SU-DHL-6 (cell line): ENCODE data around the gene CUX1.

ENCODE experiments used
- H2AFZ ChIP-seq: fragments of 200-600 bp; sonication (generic); 2 replicates; pipeline ENCODE4 v1.6.1; 2014; ENCODE audit warnings: low read depth, mild to moderate bottlenecking, moderate library complexity, mixed read lengths, antibody characterized with exemption, low read length; ENCODE audit not compliant: severe bottlenecking
- H3F3A ChIP-seq: fragments of 200-600 bp; shearing (Covaris generic); 2 replicates; pipeline ENCODE4 v1.6.0; 2016; ENCODE audit warnings: antibody characterized with exemption, mild to moderate bottlenecking; ENCODE audit not compliant: insufficient read depth
- H3K27ac ChIP-seq: fragments of 200-600 bp; sonication (generic); 2 replicates; pipeline ENCODE4 v1.5.1; 2016; ENCODE audit warnings: low read depth, mild to moderate bottlenecking, low read length, moderate library complexity, mixed read lengths
- H3K27me3 ChIP-seq: fragments of 200-600 bp; sonication (generic), shearing (Covaris generic); 2 replicates; pipeline ENCODE4 v1.6.0; 2014; ENCODE audit warnings: mild to moderate bottlenecking, low read length
- H3K36me3 ChIP-seq: fragments of 200-600 bp; sonication (generic); 2 replicates; pipeline ENCODE4 v1.6.1; 2014; ENCODE audit warnings: mild to moderate bottlenecking, low read length, mixed read lengths
- H3K4me2 ChIP-seq: fragments of 300-600, 200-600 bp; shearing (Covaris generic), sonication (generic); 2 replicates; pipeline ENCODE4 v1.6.0; 2014; ENCODE audit warnings: low read length, low read depth, mild to moderate bottlenecking; ENCODE audit not compliant: poor library complexity, severe bottlenecking
- H3K4me3 ChIP-seq: fragments of 200-600 bp; sonication (generic); 2 replicates; pipeline ENCODE4 v1.5.1; 2014; ENCODE audit warnings: antibody characterized with exemption, low read length, mild to moderate bottlenecking, mixed read lengths; ENCODE audit not compliant: insufficient read depth, poor library complexity, severe bottlenecking
- H3K79me2 ChIP-seq: fragments of 200-600 bp; sonication (generic); 2 replicates; pipeline ENCODE4 v1.6.1; 2014; ENCODE audit warnings: mild to moderate bottlenecking, low read length, moderate library complexity; ENCODE audit not compliant: insufficient read depth
- H3K9ac ChIP-seq: fragments of 200-600 bp; sonication (generic); 2 replicates; pipeline ENCODE4 v1.7.0; 2014; ENCODE audit warnings: mild to moderate bottlenecking, low read length
- H3K9me2 ChIP-seq: fragments of 200-600 bp; sonication (generic); replicated peaks from 2 replicates; pipeline ENCODE4 v1.6.1; 2014; ENCODE audit warnings: low read length; ENCODE audit not compliant: insufficient read depth
- H3K9me3 ChIP-seq: fragments of 200-600 bp; sonication (generic); 2 replicates; pipeline ENCODE4 v1.6.1; 2014; ENCODE audit warnings: low read length, mixed read lengths; ENCODE audit not compliant: insufficient read depth
- H4K20me1 ChIP-seq: fragments of 200-600 bp; sonication (generic); 2 replicates; pipeline ENCODE4 v1.6.1; 2014; ENCODE audit warnings: low read depth, mild to moderate bottlenecking, antibody characterized with exemption, low read length, moderate library complexity, mixed read lengths
- EZH2phosphoT487 ChIP-seq: fragments of 200-600 bp; sonication (generic), shearing (Covaris generic); conservative IDR thresholded peaks from 2 replicates; pipeline ENCODE4 v1.6.1; 2018; ENCODE audit warnings: mild to moderate bottlenecking, antibody characterized with exemption, low read length, moderate library complexity, mixed read lengths
- TF ChIP-seq, protein P1 (sequence below): fragments of 200-600 bp; sonication (generic); IDR thresholded peaks from one replicate; pipeline ENCODE4 v1.5.1; 2017; ENCODE audit warnings: antibody characterized with exemption, mild to moderate bottlenecking, low read length, moderate library complexity; ENCODE audit not compliant: insufficient read depth, poor library complexity, severe bottlenecking

CUX1 gene

DNA sequence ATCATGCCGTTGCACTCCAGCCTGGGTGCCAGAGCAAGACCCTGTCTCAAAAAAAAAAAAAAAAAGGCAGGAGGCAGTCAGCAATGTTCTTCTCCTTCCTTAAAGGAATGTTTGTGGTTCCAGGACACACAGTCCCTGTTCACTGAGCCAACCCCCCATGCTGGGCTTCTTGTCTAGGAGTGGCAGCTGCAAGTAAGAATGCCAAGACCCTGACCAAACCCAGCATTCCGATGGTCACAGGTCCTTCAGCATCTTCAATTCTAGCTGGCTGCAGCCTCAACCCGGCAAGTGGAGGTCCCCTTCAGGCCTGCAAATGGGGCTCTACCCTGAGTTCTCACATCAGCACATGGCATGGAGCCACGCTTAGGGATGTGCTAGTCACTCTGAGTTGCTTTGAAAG is 38.2 kb upstream of the CUX1 start:
- Histone ChIP-seq H4K20me1 (no peaks in the 10 kb centered on the region), H3K4me2 (no peak overlapping the region), H3K36me3 (no peaks in the 10 kb centered on the region), H3K4me3 (no peak overlapping the region), H2AFZ (no peak overlapping the region), H3K9ac (no peak overlapping the region), H3K27me3 (no peaks in the 10 kb centered on the region), H3K9me2 (no peaks in the 10 kb centered on the region), H3K9me3 (no peaks in the 10 kb centered on the region), H3K79me2 (no peaks in the 10 kb centered on the region), H3K27ac (no peak overlapping the region), H3F3A (no peaks in the 10 kb centered on the region)
- no peak for TF ChIP-seq EZH2phosphoT487
- TF ChIP-seq, protein P1, sequence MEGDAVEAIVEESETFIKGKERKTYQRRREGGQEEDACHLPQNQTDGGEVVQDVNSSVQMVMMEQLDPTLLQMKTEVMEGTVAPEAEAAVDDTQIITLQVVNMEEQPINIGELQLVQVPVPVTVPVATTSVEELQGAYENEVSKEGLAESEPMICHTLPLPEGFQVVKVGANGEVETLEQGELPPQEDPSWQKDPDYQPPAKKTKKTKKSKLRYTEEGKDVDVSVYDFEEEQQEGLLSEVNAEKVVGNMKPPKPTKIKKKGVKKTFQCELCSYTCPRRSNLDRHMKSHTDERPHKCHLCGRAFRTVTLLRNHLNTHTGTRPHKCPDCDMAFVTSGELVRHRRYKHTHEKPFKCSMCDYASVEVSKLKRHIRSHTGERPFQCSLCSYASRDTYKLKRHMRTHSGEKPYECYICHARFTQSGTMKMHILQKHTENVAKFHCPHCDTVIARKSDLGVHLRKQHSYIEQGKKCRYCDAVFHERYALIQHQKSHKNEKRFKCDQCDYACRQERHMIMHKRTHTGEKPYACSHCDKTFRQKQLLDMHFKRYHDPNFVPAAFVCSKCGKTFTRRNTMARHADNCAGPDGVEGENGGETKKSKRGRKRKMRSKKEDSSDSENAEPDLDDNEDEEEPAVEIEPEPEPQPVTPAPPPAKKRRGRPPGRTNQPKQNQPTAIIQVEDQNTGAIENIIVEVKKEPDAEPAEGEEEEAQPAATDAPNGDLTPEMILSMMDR, result no peak

DNA sequence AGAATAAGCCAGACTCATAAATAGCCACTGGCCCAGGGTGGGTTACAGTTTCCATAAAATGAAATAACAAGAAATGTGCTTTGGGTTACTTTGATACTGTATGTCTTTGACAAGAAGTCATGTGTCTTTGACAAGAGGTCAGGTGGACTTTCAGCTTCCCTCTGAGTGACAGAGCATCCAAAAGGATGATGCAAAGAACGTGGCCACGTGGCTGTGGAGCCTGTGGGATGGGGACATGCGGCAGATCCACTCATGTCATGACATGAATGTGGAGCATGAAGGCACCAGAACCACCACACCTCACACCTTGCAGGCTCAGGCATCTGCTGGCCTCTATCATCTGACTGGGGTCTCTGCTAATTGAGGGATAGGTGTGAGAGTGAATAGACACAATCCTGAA is 37.1 kb upstream of the CUX1 start:
- H3K9me3 ChIP-seq, result no peaks in the 10 kb centered on the region
- H3F3A ChIP-seq, result no peaks in the 10 kb centered on the region
- H3K4me2 ChIP-seq, result no peak overlapping the region
- H4K20me1 ChIP-seq, result no peaks in the 10 kb centered on the region
- H3K4me3 ChIP-seq, result no peak overlapping the region
- no peak overlapping the region for H3K27ac ChIP-seq
- no peak overlapping the region for H3K9ac ChIP-seq
- H3K79me2 ChIP-seq, result no peaks in the 10 kb centered on the region
- no peaks in the 10 kb centered on the region for H3K9me2 ChIP-seq
- no peak for TF ChIP-seq EZH2phosphoT487
- TF ChIP-seq, protein P1, result no peak
- H3K27me3 ChIP-seq, result no peaks in the 10 kb centered on the region
- no peaks in the 10 kb centered on the region for H3K36me3 ChIP-seq
- H2AFZ ChIP-seq, result no peak overlapping the region

DNA sequence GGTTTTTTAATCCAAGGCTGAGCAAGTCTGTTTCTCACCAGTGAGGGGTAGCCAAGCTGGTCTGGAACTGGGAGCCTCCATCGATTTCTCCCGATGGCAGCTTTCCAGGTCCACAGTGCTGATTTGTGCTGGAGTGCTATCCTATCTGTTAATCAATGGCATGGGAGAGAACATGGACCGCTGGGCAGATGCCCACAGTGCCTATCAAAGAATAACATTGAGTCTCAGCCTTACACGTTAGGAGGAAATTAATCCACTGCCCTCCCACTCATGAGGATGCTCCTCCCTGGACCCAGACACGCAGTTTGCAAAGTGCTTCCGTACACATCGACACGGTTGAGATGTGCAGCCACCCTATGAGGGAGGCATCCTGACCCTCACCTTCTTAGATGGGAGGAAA is 36.0 kb upstream of the CUX1 start:
- no peaks in the 10 kb centered on the region for H3K9me2 ChIP-seq
- H3K27me3 ChIP-seq, result no peaks in the 10 kb centered on the region
- no peaks in the 10 kb centered on the region for H3K9me3 ChIP-seq
- no peak overlapping the region for H3K27ac ChIP-seq
- no peak overlapping the region for H2AFZ ChIP-seq
- no peaks in the 10 kb centered on the region for H3K36me3 ChIP-seq
- H3F3A ChIP-seq, result no peaks in the 10 kb centered on the region
- no peak for TF ChIP-seq EZH2phosphoT487
- TF ChIP-seq, protein P1, result no peak
- no peaks in the 10 kb centered on the region for H3K79me2 ChIP-seq
- H3K9ac ChIP-seq, result no peak overlapping the region
- no peaks in the 10 kb centered on the region for H4K20me1 ChIP-seq
- H3K4me2 ChIP-seq, result no peak overlapping the region
- H3K4me3 ChIP-seq, result no peak overlapping the region

DNA sequence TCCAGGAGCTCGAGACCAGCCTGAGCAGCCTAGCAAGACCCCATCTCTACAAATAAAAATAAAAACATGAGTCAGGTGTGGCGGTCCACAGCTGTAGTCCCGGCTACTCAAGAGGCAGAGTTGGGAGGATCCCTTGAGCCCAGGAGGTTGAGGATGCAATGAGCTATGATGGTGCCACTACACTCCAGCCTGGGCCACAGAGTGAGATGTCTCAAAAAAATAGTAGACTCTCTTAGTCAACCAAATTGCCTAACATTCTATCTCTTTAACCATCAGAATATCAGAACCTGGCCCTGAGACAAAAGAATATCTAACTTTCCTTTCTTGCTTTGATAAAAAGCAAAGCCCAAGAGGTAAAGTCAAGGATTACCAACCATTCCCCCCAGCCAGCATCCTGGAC is 35.0 kb upstream of the CUX1 start:
- no peaks in the 10 kb centered on the region for H3K36me3 ChIP-seq
- no peaks in the 10 kb centered on the region for H3K79me2 ChIP-seq
- TF ChIP-seq, protein P1, result no peak
- no peak for TF ChIP-seq EZH2phosphoT487
- no peak overlapping the region for H3K27ac ChIP-seq
- H4K20me1 ChIP-seq, result no peaks in the 10 kb centered on the region
- H3F3A ChIP-seq, result no peaks in the 10 kb centered on the region
- H3K4me2 ChIP-seq, result no peak overlapping the region
- no peaks in the 10 kb centered on the region for H3K27me3 ChIP-seq
- no peaks in the 10 kb centered on the region for H3K9me2 ChIP-seq
- no peak overlapping the region for H2AFZ ChIP-seq
- H3K9ac ChIP-seq, result no peak overlapping the region
- no peaks in the 10 kb centered on the region for H3K9me3 ChIP-seq
- no peak overlapping the region for H3K4me3 ChIP-seq
